GM12891 (cell line): ENCODE measurements around the gene SNAPIN.

Experiments used
- POLR2A ChIP-seq: IDR thresholded peaks from 2 replicates; pipeline ENCODE4 v1.6.1; 2011; ENCODE audit warnings: low read depth, low read length, control low read depth
- POLR2AphosphoS5 ChIP-seq: IDR thresholded peaks from 2 replicates; pipeline ENCODE4 v1.6.1; 2011; ENCODE audit warnings: low read depth, low read length, control low read depth
- SPI1 ChIP-seq: IDR thresholded peaks from 2 replicates; pipeline ENCODE4 v1.6.1; 2011; ENCODE audit warnings: low read depth, low read length, control low read depth
- TAF1 ChIP-seq: IDR thresholded peaks from 2 replicates; pipeline ENCODE4 v1.6.1; 2011; ENCODE audit warnings: low read depth, low read length, control low read depth

- TF ChIP-seq POLR2A (no peak), POLR2AphosphoS5 (no peak), SPI1 (no peak), TAF1 (no peak)
Observed at GRCh38 chr1:153688736-153689328, 30.3 kb downstream of the SNAPIN start.
